ENCODE results near the gene ZSCAN23.
A peak's percentile ranks its signal among the peaks of the same experiment; 100 is the strongest.

ZSCAN23 gene

GRCh38 chr6:28443112-28443773, at the start of gene ZSCAN23:
Gene ZSCAN23 (minus strand): TSS chr6:28443491. CDS start chr6:28436266, 7,225 bp downstream.
- H3K36me3 Mint-ChIP-seq (ENCODE audit: low read depth): no peaks in the 10 kb centered on the region
- DNase-seq: peak; percentile 77

GRCh38 chr6:28491984-28492317, 48.7 kb upstream of the ZSCAN23 start:
- no peak for TF ChIP-seq CTCF (IDR thresholded peaks at IDR 0.05)
- H3K4me3 Mint-ChIP-seq: peak overlapping the region; percentile 71
- H3K27me3 Mint-ChIP-seq (ENCODE audit: low read depth, poor library complexity): peaks cover 13% of the 10 kb centered on the region
- no peak overlapping the region for H3K27ac Mint-ChIP-seq
- peaks cover 37% of the 10 kb centered on the region for H3K4me1 Mint-ChIP-seq
- H3K9me3 Mint-ChIP-seq: no peaks in the 10 kb centered on the region
- no peak for DNase-seq
- no peaks in the 10 kb centered on the region for H3K36me3 Mint-ChIP-seq (ENCODE audit: low read depth)

More at GRCh38 chr6:28443112-28443773, at the start of gene ZSCAN23:
- Mint-ChIP-seq H3K4me1 (peaks cover 11% of the 10 kb centered on the region), H3K9me3 (peaks cover 10% of the 10 kb centered on the region), H3K27ac (peak within 1 kb of the TSS; percentile 99), H3K27me3 (ENCODE audit: low read depth, poor library complexity) (peaks cover 5% of the 10 kb centered on the region), H3K4me3 (peak within 1 kb of the TSS; percentile 100)
- TF ChIP-seq CTCF (IDR thresholded peaks at IDR 0.05): no peak

- H3K27me3 Mint-ChIP-seq (ENCODE audit: low read depth, poor library complexity): peaks cover 20% of the 10 kb centered on the region
- H3K4me1 Mint-ChIP-seq: peaks cover 37% of the 10 kb centered on the region
- no peak for DNase-seq
- peak overlapping the region; percentile 40 for H3K27ac Mint-ChIP-seq
- peaks cover 3% of the 10 kb centered on the region for H3K9me3 Mint-ChIP-seq
- H3K36me3 Mint-ChIP-seq (ENCODE audit: low read depth): peaks cover under 1% of the 10 kb centered on the region
- H3K4me3 Mint-ChIP-seq: peak overlapping the region; percentile 87
- TF ChIP-seq CTCF (IDR thresholded peaks at IDR 0.05): no peak
Measured at GRCh38 chr6:28490205-28490890, 47.1 kb upstream of the ZSCAN23 start.

- Mint-ChIP-seq H3K36me3 (ENCODE audit: low read depth) (peaks cover 5% of the 10 kb centered on the region), H3K27ac (peak overlapping the region; percentile 40), H3K9me3 (peaks cover 3% of the 10 kb centered on the region), H3K4me3 (peak overlapping the region; percentile 87), H3K4me1 (peaks cover 37% of the 10 kb centered on the region), H3K27me3 (ENCODE audit: low read depth, poor library complexity) (peaks cover 23% of the 10 kb centered on the region)
- DNase-seq: peak; percentile 71
- TF ChIP-seq CTCF (IDR thresholded peaks at IDR 0.05): no peak
Measured at GRCh38 chr6:28489366-28490204, 46.3 kb upstream of the ZSCAN23 start.

- H3K4me1 Mint-ChIP-seq: peaks cover 37% of the 10 kb centered on the region
- H3K36me3 Mint-ChIP-seq (ENCODE audit: low read depth): peaks cover 5% of the 10 kb centered on the region
- TF ChIP-seq CTCF (IDR thresholded peaks at IDR 0.05): no peak
- H3K4me3 Mint-ChIP-seq: peak overlapping the region; percentile 87
- no peak overlapping the region for H3K27ac Mint-ChIP-seq
- peaks cover 30% of the 10 kb centered on the region for H3K27me3 Mint-ChIP-seq (ENCODE audit: low read depth, poor library complexity)
- peak; percentile 61 for DNase-seq
- peaks cover 3% of the 10 kb centered on the region for H3K9me3 Mint-ChIP-seq
Measured at GRCh38 chr6:28488916-28489365, 45.6 kb upstream of the ZSCAN23 start.
